DND-41 (cell line): ENCODE data around the gene ARHGAP45.
A peak's percentile ranks its signal among the peaks of the same experiment; 100 is the strongest.

Experiments
- ATAC-seq: fragments of 200-7000 bp; cut with Tn5 transposase; 3 replicates; pipeline ENCODE4 v1.9.1; 2021; ENCODE audit warnings: low read depth; ENCODE audit not compliant: insufficient read depth
- DNase-seq: peaks from one replicate; pipeline ENCODE4 v3.0.0-alpha.2; 2020
- H2AFZ ChIP-seq: 2 replicates; pipeline ENCODE4 v1.6.0; 2012; ENCODE audit warnings: low read depth, low read length
- H3K27ac ChIP-seq: 2 replicates; pipeline ENCODE4 v1.5.1; 2012; ENCODE audit warnings: low read length, inconsistent platforms
- H3K27me3 ChIP-seq: fragments of 200-600 bp; sonication (generic); 2 replicates; pipeline ENCODE4 v1.6.0; 2012; ENCODE audit warnings: low read length, mild to moderate bottlenecking, inconsistent platforms; ENCODE audit not compliant: insufficient read depth, poor library complexity
- H3K36me3 ChIP-seq: 2 replicates; pipeline ENCODE4 v1.5.1; 2012; ENCODE audit warnings: low read length, inconsistent platforms; ENCODE audit not compliant: insufficient read depth
- H3K4me1 ChIP-seq: 2 replicates; pipeline ENCODE4 v1.5.1; 2012; ENCODE audit warnings: mild to moderate bottlenecking, low read length; ENCODE audit not compliant: insufficient read depth
- H3K4me2 ChIP-seq: 2 replicates; pipeline ENCODE4 v1.6.0; 2012; ENCODE audit warnings: mild to moderate bottlenecking, moderate library complexity, low read length, inconsistent platforms; ENCODE audit not compliant: insufficient read depth
- H3K4me3 ChIP-seq, 2 experiments: fragments of 200-600 bp in 1 of 2; shearing (Covaris generic) in 1 of 2; 2 replicates each; pipeline ENCODE4 v1.5.1; 2012 to 2016; ENCODE audit warnings: inconsistent platforms in 2 of 2, low read length in 2 of 2, mild to moderate bottlenecking in 2 of 2, low read depth in 1 of 2, moderate library complexity in 1 of 2
- H3K79me2 ChIP-seq: 2 replicates; pipeline ENCODE4 v1.6.0; 2012; ENCODE audit warnings: low read length, inconsistent platforms; ENCODE audit not compliant: insufficient read depth
- H3K9ac ChIP-seq: 2 replicates; pipeline ENCODE4 v1.6.0; 2012; ENCODE audit warnings: low read depth, mild to moderate bottlenecking, inconsistent platforms, low read length, moderate library complexity
- H3K9me3 ChIP-seq: 2 replicates; pipeline ENCODE4 v1.5.1; 2012; ENCODE audit warnings: low read length, moderate library complexity, mild to moderate bottlenecking, inconsistent platforms; ENCODE audit not compliant: insufficient read depth, severe bottlenecking
- H4K20me1 ChIP-seq: 2 replicates; pipeline ENCODE4 v1.6.0; 2012; ENCODE audit warnings: low read length; ENCODE audit not compliant: insufficient read depth
- CTCF ChIP-seq: IDR thresholded peaks from 2 replicates; pipeline ENCODE4 v1.5.1; 2012; ENCODE audit warnings: borderline replicate concordance, low read length, moderate library complexity, mild to moderate bottlenecking; ENCODE audit not compliant: poor library complexity, severe bottlenecking; ENCODE audit errors: extremely low read depth
- EZH2 ChIP-seq: IDR thresholded peaks from 3 replicates; pipeline ENCODE4 v1.6.1; 2012; ENCODE audit warnings: borderline replicate concordance, low read depth, mild to moderate bottlenecking, moderate library complexity, low read length, inconsistent platforms; ENCODE audit not compliant: severe bottlenecking

The ARHGAP45 gene

DNA sequence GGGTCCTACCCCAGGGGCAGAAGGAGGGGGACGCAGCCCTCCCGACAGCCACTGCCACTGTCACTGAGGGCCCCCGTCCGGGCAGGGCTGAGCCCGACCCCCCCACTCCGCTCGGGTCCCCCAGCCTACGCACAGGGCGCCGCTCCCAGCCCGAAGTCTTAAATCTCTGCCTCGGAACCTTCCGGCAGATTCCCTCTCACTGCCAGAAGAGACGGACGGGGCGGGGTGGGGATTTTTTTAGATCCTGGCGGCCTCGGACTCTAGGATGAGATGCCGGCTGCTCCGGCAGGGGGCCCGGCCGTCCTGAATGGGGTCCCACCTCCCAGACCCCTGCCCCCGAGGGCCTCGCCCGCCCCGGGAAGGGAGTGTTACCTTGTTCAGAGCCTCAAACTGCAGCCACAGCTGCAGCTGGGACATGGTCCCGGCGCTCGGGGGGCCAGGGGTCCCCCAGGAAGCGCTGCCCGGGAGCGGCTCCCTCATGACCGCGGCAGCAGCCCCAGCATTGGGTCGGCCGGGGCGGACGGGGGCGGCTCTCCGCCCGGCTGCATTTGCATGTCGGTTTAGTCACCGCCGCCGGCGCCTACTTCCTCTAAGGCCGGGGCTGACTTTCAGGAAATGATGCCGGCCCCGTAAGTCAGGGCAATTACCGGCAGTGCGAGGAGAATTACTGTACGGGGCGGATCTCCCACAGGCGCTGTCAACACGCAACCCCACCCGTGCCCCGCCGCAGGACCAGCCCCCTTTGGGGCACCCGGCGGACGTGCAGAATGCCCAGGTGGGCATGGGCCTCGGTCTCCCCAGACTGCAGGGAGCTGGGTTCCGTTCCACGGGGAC is 65.0 kb downstream of the ARHGAP45 start:
- Histone ChIP-seq H2AFZ (peak overlapping the region; percentile 82), H3K4me1 (peaks cover 25% of the 10 kb centered on the region), H3K9me3 (no peaks in the 10 kb centered on the region), H4K20me1 (no peaks in the 10 kb centered on the region; the same call in none of the 2 replicates), H3K79me2 (peaks cover 28% of the 10 kb centered on the region), H3K9ac (peak overlapping the region; percentile 71), H3K4me3 (peak overlapping the region; percentile 33 to 62; a peak in 3 of 4 replicates), H3K27me3 (no peaks in the 10 kb centered on the region), H3K36me3 (peaks cover 8% of the 10 kb centered on the region), H3K27ac (peak overlapping the region; percentile 80), H3K4me2 (peak overlapping the region; percentile 86)
- TF ChIP-seq EZH2 (no peak), CTCF (no peak)
- ATAC-seq = peak; percentile 85
- DNase-seq = peak; percentile 78

DNA sequence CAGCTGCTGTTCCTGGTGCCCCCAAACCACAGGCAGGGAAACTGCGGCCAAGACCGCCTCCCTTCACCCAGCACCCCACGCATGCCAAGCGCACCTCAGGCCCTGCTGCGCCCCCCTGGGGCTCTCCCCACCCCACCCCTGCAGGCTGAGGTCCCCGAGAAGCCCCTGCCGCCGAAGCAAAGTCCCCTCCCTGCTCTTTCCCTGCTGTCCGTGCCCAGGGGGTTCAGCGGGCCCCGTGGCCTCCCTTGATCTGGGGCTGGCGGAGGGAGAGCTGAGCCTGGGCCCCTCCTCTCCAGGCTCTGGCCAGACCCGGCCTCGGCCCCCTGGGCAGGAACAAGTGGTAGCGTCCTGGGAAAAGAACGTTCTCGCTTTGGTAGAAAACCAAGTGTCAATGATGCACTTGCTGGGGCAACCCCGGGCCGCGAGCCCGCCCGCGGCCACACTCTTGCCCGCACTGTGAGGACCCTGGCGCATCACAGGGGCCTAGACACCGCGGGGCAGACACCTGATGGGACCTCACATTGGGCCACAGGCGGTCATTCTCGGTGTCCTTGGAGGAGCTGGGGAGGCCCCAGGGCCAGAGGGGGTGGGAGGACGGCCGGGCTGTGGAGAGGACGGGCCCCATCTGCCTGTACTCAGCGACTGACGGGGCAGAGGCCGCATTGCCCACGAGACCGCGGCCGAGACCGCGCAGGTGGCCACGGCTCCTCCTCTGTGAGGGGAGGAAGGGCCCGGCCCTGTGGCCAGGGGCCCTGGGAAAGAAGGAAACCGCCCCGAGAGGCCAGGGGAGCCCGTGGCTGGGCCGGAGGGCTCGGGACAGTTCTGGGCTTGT is 65.8 kb downstream of the ARHGAP45 start:
- Histone ChIP-seq H3K9ac (peak overlapping the region; percentile 71), H3K27me3 (no peaks in the 10 kb centered on the region), H3K79me2 (peaks cover 28% of the 10 kb centered on the region), H3K36me3 (peaks cover under 1% of the 10 kb centered on the region), H3K27ac (peak overlapping the region; percentile 80), H3K4me2 (peak overlapping the region; percentile 86), H3K4me3 (peak overlapping the region; percentile 33 to 62; a peak in 3 of 4 replicates), H3K9me3 (no peaks in the 10 kb centered on the region), H4K20me1 (no peaks in the 10 kb centered on the region; the same call in 1 of the 2 replicates), H2AFZ (peak overlapping the region; percentile 82), H3K4me1 (peaks cover 25% of the 10 kb centered on the region)
- DNase-seq = no peak
- TF ChIP-seq EZH2 (no peak), CTCF (peak; percentile 11)
- ATAC-seq = no peak

DNA sequence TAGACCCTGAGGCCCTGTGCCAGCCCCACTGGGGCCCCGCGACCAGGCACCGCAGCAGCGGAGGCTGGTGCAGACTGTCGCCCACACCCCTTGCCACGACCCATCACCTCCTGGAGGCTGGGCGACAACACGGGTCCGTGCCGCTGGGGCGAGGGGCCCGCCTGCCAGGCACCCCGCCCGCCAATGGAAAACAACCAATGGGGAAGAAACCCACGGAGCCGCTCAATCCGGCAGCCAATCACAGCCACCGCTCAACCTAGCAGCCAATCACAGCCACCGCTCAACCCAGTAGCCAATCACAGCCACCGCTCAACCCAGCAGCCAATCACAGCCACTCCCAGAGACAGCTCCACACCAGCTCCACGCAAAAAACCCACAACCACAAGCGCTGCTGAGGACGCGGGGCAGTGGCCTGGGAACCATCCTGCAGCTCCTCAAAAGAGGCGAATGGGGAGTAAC is 66.5 kb downstream of the ARHGAP45 start:
- Histone ChIP-seq H3K4me2 (no peak overlapping the region), H3K27ac (no peak overlapping the region), H3K27me3 (no peaks in the 10 kb centered on the region), H2AFZ (no peak overlapping the region), H3K36me3 (no peaks in the 10 kb centered on the region; the same call in 1 of the 2 replicates), H3K4me1 (peaks cover 25% of the 10 kb centered on the region), H3K9me3 (no peaks in the 10 kb centered on the region), H3K4me3 (no peak overlapping the region), H3K9ac (no peak overlapping the region), H3K79me2 (peaks cover 28% of the 10 kb centered on the region), H4K20me1 (no peaks in the 10 kb centered on the region; the same call in 1 of the 2 replicates)
- TF ChIP-seq CTCF (no peak), EZH2 (no peak)
- ATAC-seq (peak; percentile 25; the same call in 1 of the 3 replicates), DNase-seq (peak; percentile 55)
